ENCODE data around the gene PIGP. TPM values are rescaled to one million over a fixed set of nuclear protein-coding genes. Genes with fewer than 3 reads are reported as not detected.

PIGP gene
- total and polyA plus RNA-seq, 9 of the 15 experiments (the other 6 are each of a cell fraction or from before 2014, with no cell fraction given) = 18.3 to 122 (median 35.6) TPM

DNA sequence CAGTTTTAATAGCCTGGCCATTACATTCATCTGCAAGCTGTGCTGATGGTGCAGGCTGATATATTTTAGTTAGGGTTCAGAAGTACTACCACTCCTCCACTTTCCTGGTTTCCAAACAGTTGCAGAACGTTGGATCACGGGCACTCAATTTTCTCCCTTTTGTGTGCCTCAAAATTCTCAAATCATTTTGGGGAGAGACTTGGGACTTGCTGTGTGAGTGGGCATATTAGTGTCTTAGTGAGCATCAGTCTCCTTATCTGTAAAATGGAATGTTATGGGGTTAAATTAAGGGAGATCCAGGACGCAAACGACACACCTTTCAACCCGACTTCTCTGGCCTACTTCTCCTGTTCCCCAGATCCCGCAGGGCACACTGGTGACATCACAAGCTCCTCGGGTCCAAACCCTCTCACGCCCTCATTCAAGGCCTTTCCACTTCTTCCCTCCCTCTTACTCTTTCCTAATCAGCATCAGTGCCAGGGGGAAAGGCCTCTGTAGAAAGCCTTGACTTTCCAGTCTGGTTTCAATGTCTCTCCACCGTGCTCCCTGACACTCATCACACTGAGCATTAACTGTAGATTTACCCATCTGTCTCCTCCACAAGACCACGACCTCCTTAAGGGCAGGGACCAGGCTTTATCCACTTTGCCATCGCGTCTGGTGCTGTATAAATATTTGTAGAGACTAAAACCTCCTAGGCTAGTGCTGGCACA lies 1.2 kb downstream of the PIGP start (continued):
- TF ChIP-seq ZNF263 (CRISPR knock-in tag; IDR thresholded peaks at IDR 0.05; ENCODE audit: borderline replicate concordance) (peak; percentile 69; the same call in 1 of the 2 replicates), EGR1 (conservative IDR thresholded peaks at IDR 0.05) (no peak), ZNF766 (CRISPR knock-in tag; conservative IDR thresholded peaks at IDR 0.05) (no peak), MYNN (IDR thresholded peaks at IDR 0.05) (no peak), MYNN (CRISPR knock-in tag; IDR thresholded peaks at IDR 0.05) (no peak), ZNF668 (CRISPR knock-in tag; IDR thresholded peaks at IDR 0.05) (no peak), CREM (IDR thresholded peaks at IDR 0.05; ENCODE audit: low read depth) (no peak), NEUROD1 (IDR thresholded peaks at IDR 0.05; ENCODE audit: borderline replicate concordance, low read depth, low read length, partially characterized antibody) (no peak), SMARCA5 (IDR thresholded peaks at IDR 0.05) (peak; percentile 6; the same call in 1 of the 2 replicates), JUND (IDR thresholded peaks at IDR 0.05; ENCODE audit: borderline replicate concordance, low read depth, low read length) (no peak), JUND (tag; IDR thresholded peaks at IDR 0.05; ENCODE audit: borderline replicate concordance, low read depth, low read length) (no peak), ZNF24 (IDR thresholded peaks at IDR 0.05) (no peak), ZNF644 (tag; IDR thresholded peaks at IDR 0.05; ENCODE audit: low read depth) (0 out of 2 replicates have a peak, but pooled peaks have one; percentile 1), NR2C1 (IDR thresholded peaks at IDR 0.05) (no peak), NR2C1 (tag; IDR thresholded peaks at IDR 0.05) (no peak), CREBBP (IDR thresholded peaks at IDR 0.05; ENCODE audit: low read depth, low read length) (no peak), ZNF3 (CRISPR knock-in tag; IDR thresholded peaks at IDR 0.05) (no peak)
- TF ChIP-seq, protein P1, sequence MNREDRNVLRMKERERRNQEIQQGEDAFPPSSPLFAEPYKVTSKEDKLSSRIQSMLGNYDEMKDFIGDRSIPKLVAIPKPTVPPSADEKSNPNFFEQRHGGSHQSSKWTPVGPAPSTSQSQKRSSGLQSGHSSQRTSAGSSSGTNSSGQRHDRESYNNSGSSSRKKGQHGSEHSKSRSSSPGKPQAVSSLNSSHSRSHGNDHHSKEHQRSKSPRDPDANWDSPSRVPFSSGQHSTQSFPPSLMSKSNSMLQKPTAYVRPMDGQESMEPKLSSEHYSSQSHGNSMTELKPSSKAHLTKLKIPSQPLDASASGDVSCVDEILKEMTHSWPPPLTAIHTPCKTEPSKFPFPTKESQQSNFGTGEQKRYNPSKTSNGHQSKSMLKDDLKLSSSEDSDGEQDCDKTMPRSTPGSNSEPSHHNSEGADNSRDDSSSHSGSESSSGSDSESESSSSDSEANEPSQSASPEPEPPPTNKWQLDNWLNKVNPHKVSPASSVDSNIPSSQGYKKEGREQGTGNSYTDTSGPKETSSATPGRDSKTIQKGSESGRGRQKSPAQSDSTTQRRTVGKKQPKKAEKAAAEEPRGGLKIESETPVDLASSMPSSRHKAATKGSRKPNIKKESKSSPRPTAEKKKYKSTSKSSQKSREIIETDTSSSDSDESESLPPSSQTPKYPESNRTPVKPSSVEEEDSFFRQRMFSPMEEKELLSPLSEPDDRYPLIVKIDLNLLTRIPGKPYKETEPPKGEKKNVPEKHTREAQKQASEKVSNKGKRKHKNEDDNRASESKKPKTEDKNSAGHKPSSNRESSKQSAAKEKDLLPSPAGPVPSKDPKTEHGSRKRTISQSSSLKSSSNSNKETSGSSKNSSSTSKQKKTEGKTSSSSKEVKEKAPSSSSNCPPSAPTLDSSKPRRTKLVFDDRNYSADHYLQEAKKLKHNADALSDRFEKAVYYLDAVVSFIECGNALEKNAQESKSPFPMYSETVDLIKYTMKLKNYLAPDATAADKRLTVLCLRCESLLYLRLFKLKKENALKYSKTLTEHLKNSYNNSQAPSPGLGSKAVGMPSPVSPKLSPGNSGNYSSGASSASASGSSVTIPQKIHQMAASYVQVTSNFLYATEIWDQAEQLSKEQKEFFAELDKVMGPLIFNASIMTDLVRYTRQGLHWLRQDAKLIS (CRISPR knock-in tag; IDR thresholded peaks at IDR 0.05) = no peak
- TF ChIP-seq, protein P2, sequence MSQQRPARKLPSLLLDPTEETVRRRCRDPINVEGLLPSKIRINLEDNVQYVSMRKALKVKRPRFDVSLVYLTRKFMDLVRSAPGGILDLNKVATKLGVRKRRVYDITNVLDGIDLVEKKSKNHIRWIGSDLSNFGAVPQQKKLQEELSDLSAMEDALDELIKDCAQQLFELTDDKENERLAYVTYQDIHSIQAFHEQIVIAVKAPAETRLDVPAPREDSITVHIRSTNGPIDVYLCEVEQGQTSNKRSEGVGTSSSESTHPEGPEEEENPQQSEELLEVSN (IDR thresholded peaks at IDR 0.05; ENCODE audit: borderline replicate concordance in 1 of 2, extremely low read depth in 1 of 2, insufficient read depth in 1 of 2, insufficient read length in 1 of 2, low read depth in 1 of 2, low read length in 1 of 2, poor library complexity in 1 of 2, severe bottlenecking in 1 of 2) = no peak
- TF ChIP-seq, protein P3, sequence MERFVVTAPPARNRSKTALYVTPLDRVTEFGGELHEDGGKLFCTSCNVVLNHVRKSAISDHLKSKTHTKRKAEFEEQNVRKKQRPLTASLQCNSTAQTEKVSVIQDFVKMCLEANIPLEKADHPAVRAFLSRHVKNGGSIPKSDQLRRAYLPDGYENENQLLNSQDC (CRISPR knock-in tag; IDR thresholded peaks at IDR 0.05) = 0 out of 2 replicates have a peak, but pooled peaks have one; percentile 29
- TF ChIP-seq, protein P4, sequence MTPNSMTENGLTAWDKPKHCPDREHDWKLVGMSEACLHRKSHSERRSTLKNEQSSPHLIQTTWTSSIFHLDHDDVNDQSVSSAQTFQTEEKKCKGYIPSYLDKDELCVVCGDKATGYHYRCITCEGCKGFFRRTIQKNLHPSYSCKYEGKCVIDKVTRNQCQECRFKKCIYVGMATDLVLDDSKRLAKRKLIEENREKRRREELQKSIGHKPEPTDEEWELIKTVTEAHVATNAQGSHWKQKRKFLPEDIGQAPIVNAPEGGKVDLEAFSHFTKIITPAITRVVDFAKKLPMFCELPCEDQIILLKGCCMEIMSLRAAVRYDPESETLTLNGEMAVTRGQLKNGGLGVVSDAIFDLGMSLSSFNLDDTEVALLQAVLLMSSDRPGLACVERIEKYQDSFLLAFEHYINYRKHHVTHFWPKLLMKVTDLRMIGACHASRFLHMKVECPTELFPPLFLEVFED (CRISPR knock-in tag; conservative IDR thresholded peaks at IDR 0.05) = no peak

All from K562 (cell line).